Endothelial cell of umbilical vein (primary cell): ENCODE results near the gene PREP. TPM values are rescaled to one million over a fixed set of nuclear protein-coding genes. Genes with fewer than 3 reads are reported as not detected.

Experiments used
- BruUV-seq: library from RNA; stranded (reverse); fragments of 400-500 nt; replicated peaks from 2 replicates; lab custom pipeline; 2021; lab: Mats Ljungman, UMichigan
- CTCF ChIA-PET: fragments of 300-600, 350-600 bp; sonication (Branson Sonifier 250); formaldehyde crosslinking; loops from one replicate; lab custom pipeline; 2021; ENCODE audit warnings: antibody characterized with exemption, inconsistent platforms; lab: Charles Lee
- POLR2A ChIA-PET: fragments of 300-600, 350-600 bp; sonication (Branson Sonifier 250); formaldehyde crosslinking; loops from one replicate; lab custom pipeline; 2021; ENCODE audit warnings: antibody characterized with exemption, inconsistent platforms; lab: Charles Lee
- DNase-seq: peaks from one replicate; pipeline ENCODE4 v3.0.0-alpha.2; 2011; ENCODE audit warnings: low read depth, low spot score
- FAIRE-seq: peaks from 2 replicates; lab custom pipeline; 2011; peaks lifted over from hg19 to GRCh38; lab: Jason Lieb, UNC
- H2AFZ ChIP-seq: 2 replicates; pipeline ENCODE4 v1.6.0; 2012; ENCODE audit warnings: low read depth, low read length, control low read depth, inconsistent platforms
- H3K27ac ChIP-seq: 2 replicates; pipeline ENCODE4 v1.5.1; 2011; ENCODE audit warnings: low read depth, mild to moderate bottlenecking, control low read depth, low read length, moderate library complexity; ENCODE audit not compliant: insufficient read depth
- H3K27me3 ChIP-seq, 2 experiments: 2 replicates each; pipeline versions ENCODE4 v1.6.0 to v1.6.1; 2011; ENCODE audit warnings: low read length in 2 of 2, mixed read lengths in 1 of 2; ENCODE audit not compliant: control insufficient read depth in 2 of 2, insufficient read depth in 2 of 2
- H3K36me3 ChIP-seq, 2 experiments: 2 replicates in 1 of 2; 3 replicates in 1 of 2; pipeline ENCODE4 v1.5.1; 2011; ENCODE audit warnings: low read length in 2 of 2, mild to moderate bottlenecking in 1 of 2, moderate library complexity in 1 of 2; ENCODE audit not compliant: control insufficient read depth in 2 of 2, insufficient read depth in 2 of 2; ENCODE audit errors: extremely low read depth in 1 of 2
- H3K4me1 ChIP-seq: 3 replicates; pipeline ENCODE4 v1.5.1; 2011; ENCODE audit warnings: mild to moderate bottlenecking, low read length; ENCODE audit not compliant: control insufficient read depth, insufficient read depth; ENCODE audit errors: extremely low read depth
- H3K4me2 ChIP-seq: 2 replicates; pipeline ENCODE4 v1.6.1; 2011; ENCODE audit warnings: low read length, control low read depth, mixed read lengths; ENCODE audit not compliant: insufficient read depth
- H3K4me3 ChIP-seq, 3 experiments: fragments of 200-600 bp in 1 of 3; sonication (generic), shearing (Covaris generic) in 1 of 3; replicated peaks in 1 of 3; 2 replicates each; pipeline ENCODE4 v1.5.1; 2011 to 2016; ENCODE audit warnings: control low read depth in 3 of 3, low read length in 3 of 3, mild to moderate bottlenecking in 2 of 3, inconsistent platforms in 1 of 3, low read depth in 1 of 3, moderate library complexity in 1 of 3; ENCODE audit not compliant: insufficient read depth in 1 of 3
- H3K79me2 ChIP-seq: 2 replicates; pipeline ENCODE4 v1.6.0; 2012; ENCODE audit warnings: low read length, inconsistent platforms; ENCODE audit not compliant: control insufficient read depth, insufficient read depth
- H3K9ac ChIP-seq: replicated peaks from 2 replicates; pipeline ENCODE3; 2011; ENCODE audit warnings: low read length, control low read depth; ENCODE audit not compliant: insufficient read depth; ENCODE audit errors: extremely low read depth
- H3K9me1 ChIP-seq: replicated peaks from 3 replicates; pipeline ENCODE4 v1.6.0; 2011; ENCODE audit warnings: mild to moderate bottlenecking, low read length; ENCODE audit not compliant: control insufficient read depth, insufficient read depth; ENCODE audit errors: extremely low read depth
- H3K9me3 ChIP-seq: replicated peaks from 2 replicates; pipeline ENCODE4 v1.5.1; 2012; ENCODE audit warnings: low read length, inconsistent platforms; ENCODE audit not compliant: control insufficient read depth, insufficient read depth
- H4K20me1 ChIP-seq: replicated peaks from 2 replicates; pipeline ENCODE3; 2011; ENCODE audit warnings: mild to moderate bottlenecking, low read length; ENCODE audit not compliant: control insufficient read depth, insufficient read depth; ENCODE audit errors: extremely low read depth
- CTCF ChIP-seq, 2 donors: IDR thresholded peaks; 1 replicate in 1 of 2; 2 replicates in 1 of 2; pipeline ENCODE4 v1.5.1; 2011; ENCODE audit warnings: low read length in 2 of 2, mild to moderate bottlenecking in 2 of 2, moderate library complexity in 2 of 2, control low read depth in 1 of 2, inconsistent platforms in 1 of 2, low read depth in 1 of 2; ENCODE audit not compliant: insufficient read depth in 1 of 2; ENCODE audit errors: extremely low read depth in 1 of 2
- EZH2 ChIP-seq: IDR thresholded peaks from 2 replicates; pipeline ENCODE4 v1.6.1; 2012; ENCODE audit warnings: borderline replicate concordance, low read depth, mild to moderate bottlenecking, moderate library complexity, low read length, inconsistent platforms; ENCODE audit not compliant: severe bottlenecking
- FOS ChIP-seq: IDR thresholded peaks from 2 replicates; pipeline ENCODE4 v1.6.1; 2011; ENCODE audit warnings: mild to moderate bottlenecking, low read length, moderate library complexity, borderline replicate concordance; ENCODE audit not compliant: insufficient read depth
- GATA2 ChIP-seq: IDR thresholded peaks from 2 replicates; pipeline ENCODE4 v1.7.0; 2011; ENCODE audit warnings: low read depth, mild to moderate bottlenecking, moderate library complexity, mixed read lengths, low read length; ENCODE audit not compliant: insufficient read length, insufficient read depth
- JUN ChIP-seq: IDR thresholded peaks from 2 replicates; pipeline ENCODE4 v1.6.1; 2011; ENCODE audit warnings: borderline replicate concordance, low read depth; ENCODE audit not compliant: insufficient read length, insufficient read depth
- MAX ChIP-seq: IDR thresholded peaks from 2 replicates; pipeline ENCODE4 v1.6.1; 2011; ENCODE audit not compliant: insufficient read depth, insufficient read length
- MYC ChIP-seq: IDR thresholded peaks from one replicate; pipeline ENCODE4 v1.6.1; 2011; ENCODE audit warnings: mild to moderate bottlenecking, low read depth, low read length
- POLR2A ChIP-seq: IDR thresholded peaks from 2 replicates; pipeline ENCODE4 v1.6.1; 2012; ENCODE audit warnings: low read depth, mild to moderate bottlenecking, control low read depth, low read length
- POLR2AphosphoS5 ChIP-seq: IDR thresholded peaks from 2 replicates; pipeline ENCODE4 v1.6.1; 2012; ENCODE audit warnings: low read depth, mild to moderate bottlenecking, control low read depth, low read length, moderate library complexity; ENCODE audit not compliant: insufficient read depth
- dilution Hi-C: fragments of 300-500 bp; cut with MboI; formaldehyde crosslinking; loops from one replicate; pipeline ENCODE4 v1.15.0; 2019; ENCODE audit warnings: low sequenced_read_pairs; ENCODE audit not compliant: extremely low pct_ligation_motif_present
- intact Hi-C: fragments of 100-400 bp; cut with micrococcal nuclease; formaldehyde crosslinking; loops from one replicate; pipeline ENCODE4 v1.10.0; 2022
- polyA plus RNA-seq, 4 experiments: library from polyadenylated mRNA; depleted of rRNA in 3 of 4; stranded (reverse) in 3 of 4; unstranded in 1 of 4; fragments of >200 nt; gene quantifications; 2 replicates each; pipeline versions ENCODE4 v1.2.1 to v1.2.3, GENCODE V29; 2011 to 2012; ENCODE audit warnings: missing spikeins in 1 of 4
- total RNA-seq: library from RNA; stranded (reverse); gene quantifications from 2 replicates; pipeline ENCODE4 v1.2.3, GENCODE V29; 2021

The PREP gene
- total and polyA plus RNA-seq, 2 donors (not counting 3 experiments of a cell fraction or from before 2014, with no cell fraction given), result 17.2 to 37.7 TPM

- no peak for FAIRE-seq
- Histone ChIP-seq H3K9ac (no peak overlapping the region), H3K4me3 (no peak overlapping the region), H3K9me3 (no peaks in the 10 kb centered on the region), H3K9me1 (no peaks in the 10 kb centered on the region), H4K20me1 (no peaks in the 10 kb centered on the region), H3K79me2 (no peaks in the 10 kb centered on the region), H3K27me3 (peaks cover 2 to 3% of the 10 kb centered on the region in 2 experiments), H3K4me1 (no peaks in the 10 kb centered on the region), H3K27ac (no peak overlapping the region), H3K4me2 (no peak overlapping the region), H3K36me3 (no peaks in the 10 kb centered on the region), H2AFZ (no peak overlapping the region)
- ChIA-PET POLR2A (no interaction called here), CTCF (no interaction called here)
- dilution Hi-C loops (loop anchor here (25.0 kb wide), 1 partner anchor 322 kb away; no protein-coding TSS in a partner anchor), intact Hi-C loops (no loop called here)
- TF ChIP-seq EZH2 (no peak), MAX (no peak), MYC (no peak), FOS (no peak), JUN (no peak), CTCF (IDR thresholded peaks at IDR 0.05; ENCODE audit: extremely low read depth in 1 of 2, insufficient read depth in 1 of 2, low read depth in 1 of 2, low read length in 2 of 2) (no peak), POLR2AphosphoS5 (no peak), GATA2 (no peak), POLR2A (no peak)
- no peak for DNase-seq
- BruUV-seq, result no TSS peak
Observed at GRCh38 chr6:105409734-105410133, 6.9 kb upstream of the PREP start.
